IPS-NIHi7 (cell line): Measurements from ENCODE around the gene KCNQ2.

Experiments used
- DNase-seq: peaks from one replicate; pipeline ENCODE4 v3.0.0; 2012; ENCODE audit warnings: mixed read lengths; ENCODE audit errors: extremely low spot score

Gene KCNQ2

DNA sequence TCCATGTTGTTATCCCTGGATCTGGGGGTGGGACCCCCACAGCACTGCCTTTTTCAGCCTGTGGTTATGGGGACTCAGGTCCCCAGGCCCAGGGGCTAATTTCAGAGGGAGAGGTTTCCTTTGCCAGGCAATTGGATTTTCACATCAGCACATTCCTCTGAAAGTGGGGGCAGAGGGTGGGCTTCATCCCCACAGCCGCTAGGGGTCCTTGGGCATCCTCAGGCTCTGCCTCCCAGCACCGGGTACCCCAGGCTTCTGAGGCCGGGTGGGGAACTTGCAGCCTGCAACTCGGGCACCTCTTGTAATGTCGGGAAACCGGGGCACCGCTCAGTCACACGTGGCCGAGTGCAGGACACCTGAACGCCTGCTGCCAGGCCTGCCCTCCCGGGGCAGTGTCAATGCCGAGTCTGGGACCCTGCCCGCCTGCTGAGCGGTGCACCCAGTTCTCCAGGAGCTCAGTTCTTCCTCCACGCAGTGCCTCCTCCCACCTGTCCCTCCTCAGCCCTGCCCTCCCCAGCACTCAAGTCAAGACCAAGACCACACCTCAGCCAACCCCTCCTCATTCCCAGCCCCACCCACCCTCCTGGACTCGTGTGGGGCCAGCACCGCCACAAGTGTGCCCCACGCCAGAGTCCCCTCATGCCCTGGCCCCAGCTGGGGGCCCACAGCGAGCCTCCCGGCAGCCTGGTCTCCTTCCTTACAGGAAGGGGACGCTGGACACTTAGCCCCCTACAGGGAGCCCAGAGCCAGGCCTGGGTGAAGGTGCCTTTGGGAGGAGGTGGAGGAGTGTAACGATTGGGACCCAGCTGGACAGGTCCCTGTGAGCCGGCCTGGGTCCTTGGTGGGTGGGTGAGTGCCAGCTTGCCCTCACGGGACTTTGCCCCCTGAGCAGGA is 102.5 kb downstream of the KCNQ2 start:
- no peak for DNase-seq

DNA sequence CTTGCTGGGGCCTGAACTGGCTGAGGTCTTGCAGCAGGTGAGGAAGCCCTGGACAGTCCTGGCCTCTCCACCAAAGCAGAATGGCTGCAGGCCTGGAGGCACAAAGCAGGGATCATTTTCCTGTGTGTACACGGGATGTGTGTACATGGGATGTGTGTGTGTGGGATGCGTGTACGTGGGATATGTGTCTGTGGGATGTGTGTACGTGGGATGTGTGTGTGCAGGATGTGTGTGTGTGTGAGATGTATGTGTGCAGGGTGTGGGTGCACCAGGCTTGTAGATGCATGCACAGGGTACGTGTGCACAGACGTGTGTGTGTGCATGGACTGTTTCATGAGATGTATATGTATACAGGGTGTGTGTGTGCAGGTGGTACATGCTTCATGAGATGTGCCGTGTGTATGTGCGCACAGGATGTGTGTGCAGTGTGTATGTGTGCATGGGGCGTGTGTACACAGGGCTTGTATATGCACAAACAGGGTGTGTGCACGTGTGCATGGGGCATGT is 103.4 kb downstream of the KCNQ2 start:
- no peak for DNase-seq

DNA sequence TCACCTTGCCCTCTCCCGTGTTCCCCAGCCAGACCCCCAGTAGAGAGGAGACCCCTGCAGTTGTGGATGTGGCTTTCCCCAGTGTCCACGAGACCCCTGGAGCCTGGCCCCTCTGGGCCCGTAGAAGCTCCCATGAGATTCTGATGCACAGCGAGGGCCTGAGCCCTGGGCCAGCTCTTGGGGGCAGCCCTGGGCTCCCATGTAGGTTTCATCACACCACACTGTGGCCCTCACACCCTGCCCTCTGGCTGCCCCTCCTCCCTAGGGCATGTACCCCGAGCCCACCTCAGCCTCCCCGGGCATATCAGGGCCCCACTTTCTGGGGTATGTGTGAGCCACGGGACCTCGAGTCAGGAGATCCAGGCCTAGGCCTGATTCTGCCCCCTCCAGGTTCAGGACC is 104.3 kb downstream of the KCNQ2 start:
- DNase-seq = no peak

DNA sequence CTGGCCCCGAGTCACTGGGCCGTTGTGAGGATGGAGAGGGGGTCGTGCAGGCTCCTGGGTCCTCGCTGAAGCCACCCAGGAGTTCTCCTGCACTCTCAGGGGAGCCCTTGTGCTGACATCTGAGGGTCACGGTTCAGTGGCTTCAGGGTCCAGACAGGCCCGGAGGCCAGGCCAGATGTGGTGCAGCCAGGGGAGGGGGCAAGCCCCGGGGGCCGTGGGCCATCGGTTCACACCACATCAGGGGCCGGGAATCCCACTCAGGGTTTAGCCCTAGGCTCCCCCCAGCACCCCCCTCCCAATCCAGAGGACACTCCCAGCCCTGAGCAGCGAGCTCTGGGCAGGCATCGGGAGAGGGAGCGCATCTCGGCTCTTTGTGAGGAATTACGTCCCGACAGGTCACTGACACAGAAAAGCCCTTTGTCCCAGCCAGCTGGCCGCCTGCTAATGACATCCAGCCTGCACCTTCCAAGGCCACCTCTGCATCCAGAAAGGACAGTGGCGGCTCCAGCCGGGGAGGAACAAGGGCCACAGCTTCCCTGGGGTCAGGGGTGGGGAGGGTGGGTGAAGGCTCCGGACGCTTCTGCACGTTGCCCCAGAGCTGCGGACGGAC is 104.9 kb downstream of the KCNQ2 start:
- DNase-seq = no peak

DNA sequence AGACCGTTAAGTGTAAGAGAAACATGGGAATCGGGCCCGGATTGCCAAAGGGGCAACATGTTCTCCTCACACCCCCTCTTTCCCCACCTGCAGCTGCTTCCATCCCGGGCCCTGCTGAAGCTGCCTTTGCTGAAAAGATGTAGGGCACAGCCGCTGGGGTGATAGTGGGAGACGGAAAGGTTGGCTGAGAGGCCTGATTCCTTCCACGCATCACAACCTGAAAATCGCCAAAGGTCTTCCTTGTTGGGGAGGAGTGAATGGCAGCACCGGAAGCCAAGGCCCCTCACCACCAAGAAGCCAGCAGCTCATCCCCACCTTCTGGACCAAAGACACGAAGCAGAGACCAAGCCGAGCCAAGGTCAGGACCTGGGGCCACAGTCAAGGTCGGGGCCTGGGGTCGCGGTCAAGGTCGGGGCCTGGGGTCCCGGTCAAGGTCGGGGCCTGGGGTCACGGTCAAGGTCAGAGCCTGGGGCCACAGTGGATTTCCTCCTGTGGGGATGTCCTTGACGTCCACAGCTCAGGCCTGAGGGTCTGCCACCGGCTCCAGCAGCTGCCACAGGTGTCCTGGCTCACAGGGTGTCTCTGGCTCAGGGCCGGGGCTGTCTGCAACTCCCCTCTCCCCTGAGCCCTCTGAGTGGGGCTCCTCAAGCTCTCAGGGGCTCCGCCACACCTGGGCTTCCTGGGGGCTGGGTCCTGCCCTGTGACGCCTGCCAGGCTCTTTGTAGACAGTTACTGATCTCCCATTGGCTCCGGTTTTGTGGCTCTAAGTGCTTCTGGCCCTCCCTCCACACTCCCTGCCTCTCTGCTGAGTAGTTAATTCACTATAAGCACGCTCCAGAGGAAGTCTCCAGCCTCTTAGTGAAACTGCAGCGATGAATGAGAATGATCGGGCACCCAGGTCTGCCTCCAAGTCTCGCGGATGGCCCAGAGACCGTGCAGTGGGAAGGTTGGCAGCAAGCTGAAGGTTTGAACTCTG is 105.8 kb downstream of the KCNQ2 start:
- no peak for DNase-seq

DNA sequence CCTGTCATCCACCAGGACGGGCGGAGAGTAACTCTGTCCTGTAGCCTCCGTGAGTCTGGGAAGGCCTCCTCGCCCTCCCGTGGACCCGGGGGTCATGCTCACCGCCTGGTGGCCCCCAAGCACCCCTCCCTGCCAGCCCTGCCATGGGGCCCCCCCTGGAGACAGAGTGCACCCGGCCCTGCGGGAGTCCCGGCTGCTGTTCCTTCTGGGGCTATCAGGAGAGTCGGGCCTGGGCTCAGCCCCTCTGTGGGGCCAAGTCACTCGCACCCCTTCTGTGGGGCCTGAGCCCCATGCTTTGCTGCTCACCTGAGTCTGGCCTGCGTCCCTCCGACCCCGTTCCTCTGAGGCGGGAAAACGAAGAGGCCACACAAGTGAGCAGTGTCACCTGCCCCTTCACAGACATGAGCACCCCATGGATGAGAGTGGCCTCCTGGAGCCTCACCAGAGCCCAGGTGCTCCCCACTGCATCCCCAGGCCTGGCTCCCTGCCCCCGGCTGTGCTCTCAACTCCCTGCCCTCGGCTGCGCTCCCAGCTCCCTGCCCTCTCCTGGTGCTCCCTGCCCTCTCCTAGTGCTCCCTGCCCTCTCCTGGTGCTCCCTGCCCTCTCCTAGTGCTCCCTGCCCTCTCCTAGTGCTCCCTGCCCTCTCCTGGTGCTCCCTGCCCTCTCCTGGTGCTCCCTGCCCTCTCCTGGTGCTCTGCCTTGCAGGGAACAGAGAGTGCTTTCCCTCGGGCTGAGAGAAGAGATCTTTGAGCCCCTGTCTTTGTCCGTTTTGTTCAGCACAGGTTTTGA is 106.7 kb downstream of the KCNQ2 start:
- DNase-seq = no peak

DNA sequence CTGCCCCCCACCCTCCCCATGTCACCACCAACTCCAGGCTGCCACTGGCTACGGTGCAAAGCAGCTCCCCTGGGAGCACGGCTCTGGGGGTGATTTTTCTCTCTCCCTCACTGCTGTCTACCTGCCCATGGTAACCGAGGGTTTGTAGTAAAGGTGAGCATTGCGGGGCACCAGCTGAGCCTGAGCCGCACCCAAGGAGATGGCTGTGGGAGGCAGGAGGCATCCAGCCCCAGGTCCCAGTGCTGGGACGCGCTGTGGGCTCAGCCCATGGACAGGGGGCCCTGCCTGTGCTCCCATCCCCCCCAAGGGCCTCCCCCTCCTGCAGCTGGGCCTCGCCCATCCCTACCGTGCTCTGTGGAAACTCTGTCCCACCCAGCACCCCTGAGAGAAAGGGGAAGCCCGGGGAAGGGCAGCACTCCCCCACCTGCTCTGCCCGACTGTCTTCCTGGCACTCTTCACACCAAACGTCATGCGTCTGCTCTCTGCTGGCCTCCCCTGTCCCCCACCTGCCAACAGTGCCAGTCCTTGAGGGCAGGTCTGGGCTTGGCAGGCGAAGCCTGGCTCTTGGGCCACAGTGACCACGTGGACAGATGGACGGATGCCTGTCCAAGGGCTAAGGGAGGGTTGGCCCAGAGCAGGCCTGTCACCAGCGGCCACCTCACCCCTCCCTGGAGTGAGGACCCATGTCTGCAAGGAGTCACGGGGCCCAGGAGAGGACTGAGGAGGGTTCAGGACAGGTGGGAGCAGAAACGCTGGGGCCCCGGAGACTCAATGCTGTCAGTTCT is 107.5 kb downstream of the KCNQ2 start:
- no peak for DNase-seq

DNA sequence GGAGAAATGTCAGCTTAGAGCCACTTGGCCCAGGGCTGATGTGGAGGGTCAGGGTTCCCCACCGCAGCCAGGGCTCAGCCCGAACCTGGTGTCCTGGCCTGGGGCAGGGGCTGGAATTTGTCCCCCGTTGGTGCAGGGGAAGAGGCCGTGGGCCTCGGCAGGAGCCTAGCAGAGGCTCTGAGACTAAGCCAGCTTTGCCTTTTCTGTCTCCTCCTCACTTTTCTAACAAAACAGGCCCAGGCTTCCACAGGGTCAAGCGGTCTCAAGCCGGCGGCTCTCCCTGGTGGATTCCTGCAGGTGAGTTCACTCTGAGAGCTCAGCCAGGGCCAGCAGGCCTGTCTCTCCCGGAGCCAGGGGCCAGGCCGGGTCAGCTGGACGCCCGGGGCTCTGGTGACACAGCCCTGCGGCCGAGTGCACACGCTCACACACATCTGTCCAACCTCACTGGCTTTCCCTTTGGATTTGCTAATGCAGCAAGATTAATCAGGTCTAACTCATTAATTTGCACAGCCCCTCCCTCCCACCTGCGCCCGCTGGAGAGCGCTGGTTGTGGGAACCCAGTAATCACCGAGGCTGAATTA is 108.4 kb downstream of the KCNQ2 start:
- no peak for DNase-seq

DNA sequence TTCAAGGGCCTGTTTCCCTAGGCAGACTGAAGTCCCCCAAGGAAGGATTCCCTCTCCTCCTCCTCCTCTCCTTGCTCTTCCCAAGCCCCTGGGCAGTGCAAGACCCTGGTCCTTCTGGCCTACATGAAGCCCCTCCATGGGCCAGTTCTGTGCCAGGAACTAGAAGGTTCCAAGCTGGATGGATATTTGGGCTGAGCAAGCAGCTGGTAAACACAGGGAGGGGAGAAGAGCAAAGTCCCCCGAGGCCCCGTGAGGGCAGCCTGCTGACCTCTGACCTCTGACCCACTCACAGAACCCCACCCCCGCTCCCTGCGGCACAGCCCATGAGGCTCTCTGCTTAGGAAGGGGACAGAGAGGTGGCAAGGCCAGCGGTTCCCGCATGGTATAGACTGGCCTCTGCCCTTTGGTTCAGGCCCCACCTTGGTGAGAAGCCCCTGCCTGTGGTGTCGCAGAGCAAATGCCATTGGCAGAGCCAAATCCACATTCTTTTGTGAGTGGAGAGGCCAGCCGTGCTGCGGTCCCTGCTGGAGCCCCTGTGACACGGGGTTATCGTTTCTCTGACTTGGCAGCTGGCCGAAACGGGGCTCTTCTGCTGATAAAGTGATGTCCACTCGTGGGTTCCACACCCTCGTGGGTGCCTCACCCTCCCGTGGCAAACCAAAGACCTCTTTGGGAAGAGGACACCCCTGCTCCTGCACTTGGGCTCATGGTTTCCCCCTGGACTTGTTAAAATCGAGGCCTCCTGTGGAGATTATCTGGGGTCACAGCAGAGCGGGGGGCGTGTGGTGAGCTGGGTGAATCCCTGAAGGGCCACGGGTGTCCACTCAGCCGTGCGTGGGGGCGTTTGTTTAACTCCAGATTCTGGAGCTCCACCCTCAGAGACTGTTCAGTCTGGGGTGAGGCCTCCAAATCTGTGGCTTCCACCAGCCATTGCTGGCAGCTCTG is 109.2 kb downstream of the KCNQ2 start:
- DNase-seq = no peak

DNA sequence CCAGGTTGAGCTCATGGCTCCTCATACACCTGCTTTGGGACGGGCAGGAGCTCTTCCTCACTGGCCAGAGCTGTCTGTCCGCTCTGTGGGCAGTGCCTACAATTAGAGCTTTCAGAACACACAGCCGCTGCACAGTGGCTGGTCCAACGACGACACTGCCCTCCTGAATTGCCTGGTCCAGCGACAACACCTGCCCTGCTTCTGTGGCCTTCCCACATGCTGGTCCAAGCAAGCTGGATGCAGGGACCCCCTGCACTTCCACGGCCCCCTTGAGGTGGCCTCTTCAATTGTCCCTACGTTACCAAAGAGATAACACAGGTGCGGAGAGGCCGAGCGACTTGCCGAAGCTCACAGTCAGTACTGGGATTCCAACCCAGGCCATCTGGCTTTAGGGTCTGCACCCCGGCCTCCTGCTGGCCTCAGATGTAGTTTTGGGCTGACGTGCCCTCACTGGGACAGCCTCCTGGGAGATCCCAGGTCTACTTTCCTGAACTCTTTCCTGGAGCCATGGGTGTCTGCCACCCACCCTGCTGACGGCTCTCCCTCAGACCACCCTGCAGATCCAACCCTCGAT is 109.9 kb downstream of the KCNQ2 start:
- DNase-seq = no peak

DNA sequence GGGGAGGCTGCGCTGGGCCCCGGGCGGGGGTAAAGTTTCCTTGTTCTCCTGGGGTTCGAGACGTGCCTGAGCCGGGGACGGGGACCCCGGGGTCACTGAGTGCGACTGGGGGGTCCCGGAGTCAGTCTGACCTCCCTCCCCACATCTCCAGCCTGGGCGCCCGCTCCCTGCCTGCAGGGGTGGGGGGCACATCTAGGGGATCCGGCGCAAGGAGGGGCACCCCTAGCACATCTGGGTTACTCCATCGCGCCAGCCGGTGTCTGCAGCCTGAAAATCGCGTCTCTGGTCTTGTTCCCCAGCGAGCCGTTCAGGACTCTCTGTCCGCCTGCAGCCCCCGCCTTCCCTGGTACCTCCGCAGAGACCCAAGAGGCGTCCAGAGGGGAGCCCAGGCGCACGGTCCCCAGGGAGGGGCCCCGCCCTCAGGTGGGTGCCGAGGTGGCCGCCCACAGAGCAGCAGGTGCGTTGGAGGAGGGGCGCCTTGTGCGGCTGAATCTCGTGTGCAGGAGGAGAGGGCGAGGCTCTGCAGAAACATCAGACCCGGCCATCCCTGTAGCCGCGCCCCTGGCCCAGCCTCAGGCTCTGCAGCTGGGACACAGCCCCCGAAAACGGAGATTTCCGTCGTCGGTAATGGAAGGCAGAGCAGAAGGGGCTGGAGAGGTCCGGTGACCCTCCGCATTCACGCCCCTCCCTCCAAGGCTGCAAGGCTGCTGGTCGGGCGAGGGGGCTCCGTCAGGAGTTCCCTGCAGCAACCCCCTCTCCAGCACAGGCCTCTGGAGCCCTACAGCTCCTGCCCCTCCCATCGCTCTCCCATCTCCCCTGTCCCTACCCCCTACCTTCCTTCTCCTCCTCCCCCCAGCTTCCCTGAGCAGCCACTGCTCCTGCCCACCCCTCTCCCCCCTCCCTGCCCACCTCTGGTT is 110.7 kb downstream of the KCNQ2 start:
- no peak for DNase-seq

DNA sequence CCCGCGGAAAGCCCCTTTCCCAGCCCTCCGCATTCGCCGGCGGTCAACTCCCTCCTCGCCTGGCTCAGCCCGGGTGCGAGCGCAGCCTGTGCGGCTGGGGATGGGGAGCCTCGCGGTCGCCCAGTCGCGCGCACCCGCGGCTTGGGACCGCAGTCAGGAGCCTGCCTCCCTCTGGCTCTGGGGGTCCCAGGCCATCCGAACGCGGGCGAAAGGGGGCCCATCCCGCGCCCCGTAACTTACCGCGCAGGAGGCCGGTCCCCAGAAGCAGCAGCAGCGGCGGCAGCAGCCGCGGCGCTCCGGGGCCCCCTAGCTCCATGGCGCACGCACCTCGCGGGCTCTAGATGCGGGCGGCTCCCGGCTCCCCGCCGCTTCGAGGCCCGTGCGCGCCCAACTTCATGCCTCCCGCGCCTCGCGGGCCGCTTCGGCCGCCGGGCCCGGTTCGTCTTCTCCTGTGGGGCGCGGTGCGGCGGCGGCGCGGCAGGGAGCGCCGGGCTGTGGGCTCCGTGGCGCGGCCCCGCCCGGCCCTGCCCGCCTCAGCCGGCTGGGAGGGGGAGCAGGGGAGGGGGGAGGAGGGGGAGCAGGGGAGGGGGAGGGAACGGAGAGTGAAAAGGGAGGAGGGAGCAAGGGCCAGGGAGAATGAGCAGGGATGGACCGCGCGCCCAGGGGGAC is 111.5 kb downstream of the KCNQ2 start, which contains the start of gene CHRNA4:
Gene CHRNA4 (minus strand): TSS at position 500 of the 669 bp plus-strand sequence. CDS start 184 bp downstream, at position 316.
- DNase-seq = peak; percentile 70

DNA sequence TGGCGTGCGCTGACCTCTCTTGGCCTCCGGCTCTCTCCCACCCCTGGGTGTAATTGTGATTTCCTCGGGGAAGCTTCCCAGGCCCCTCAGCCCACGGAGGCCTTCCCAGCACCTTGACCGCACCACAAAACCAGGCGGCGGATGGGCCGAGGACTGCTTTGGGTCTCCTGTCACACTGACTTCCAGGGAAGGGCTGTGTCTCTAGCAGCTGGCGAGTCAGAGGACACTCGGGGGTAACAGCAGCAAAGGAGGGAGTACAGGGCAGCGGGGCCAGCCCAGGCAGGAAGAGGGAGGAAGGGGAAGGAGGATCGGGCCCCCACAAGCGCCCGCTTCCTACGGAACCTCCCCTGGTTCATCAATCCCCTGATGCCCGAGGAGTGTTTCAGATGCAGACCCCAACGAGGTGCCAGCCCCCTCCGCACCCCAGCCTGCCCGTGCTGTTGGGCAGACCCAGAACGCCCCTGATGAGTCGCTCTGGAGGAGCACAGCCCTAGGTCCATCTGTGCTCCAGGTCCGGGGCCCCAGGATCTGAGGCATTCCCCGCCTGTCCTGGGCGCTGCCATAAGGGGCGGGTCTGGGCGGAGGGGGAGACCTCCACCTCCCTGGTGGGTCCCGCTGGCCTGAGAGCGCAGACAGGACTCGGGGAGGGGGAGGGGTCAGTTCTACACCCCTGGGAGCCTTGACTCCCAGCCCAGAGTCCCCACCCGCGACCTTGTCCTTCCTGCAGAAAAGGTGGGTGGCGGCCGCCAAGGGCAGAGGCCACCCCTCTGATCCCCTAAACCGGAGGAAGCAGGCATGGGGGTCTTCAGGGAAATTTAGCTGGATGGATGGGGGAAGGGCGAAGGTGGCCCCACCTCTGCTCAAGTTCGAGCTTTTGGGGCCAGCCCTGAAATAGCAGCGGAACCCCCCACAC is 112.3 kb downstream of the KCNQ2 start:
- DNase-seq = no peak

DNA sequence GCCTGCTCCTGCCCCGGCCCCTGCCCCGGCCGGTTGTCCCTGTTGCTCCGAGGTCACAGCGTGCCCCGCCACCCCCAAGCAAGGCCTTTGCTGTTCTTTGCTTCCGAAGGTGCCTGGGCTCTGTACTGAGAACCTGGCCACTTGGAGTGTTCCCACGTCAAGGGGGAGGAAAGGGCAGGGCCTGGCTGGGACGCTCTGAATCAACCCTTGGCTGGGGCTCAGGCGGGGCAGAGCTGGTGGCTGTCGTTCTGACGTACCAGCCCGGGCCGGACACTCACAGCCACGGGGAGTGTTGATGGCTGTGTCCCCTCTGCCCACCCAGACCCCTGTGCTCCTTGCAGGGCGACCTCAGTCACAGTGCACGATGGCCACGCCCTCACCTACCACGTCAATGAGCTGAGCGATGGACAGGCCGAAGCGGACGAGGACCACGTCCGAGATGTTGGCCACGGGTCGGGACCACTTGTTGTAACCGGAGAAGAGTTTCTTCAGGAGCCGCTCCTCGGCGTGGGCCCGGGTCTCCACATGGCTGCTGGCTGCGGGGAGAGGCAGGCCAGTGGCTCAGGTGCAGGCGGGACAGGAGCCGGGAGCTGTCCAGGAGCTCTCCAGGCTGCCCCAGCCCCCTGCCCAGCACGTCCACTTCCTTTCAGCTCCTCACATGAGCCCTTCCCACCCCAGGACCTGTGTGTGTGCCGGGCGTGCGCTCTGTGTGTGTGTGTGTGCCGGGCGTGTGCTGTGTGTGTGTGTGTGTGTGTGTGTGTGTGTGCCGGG is 113.1 kb downstream of the KCNQ2 start:
- DNase-seq = no peak
